ENCODE measurements around the gene GGCT.
"Not testable (repeated sequence)": the region's sequence is repeated elsewhere in the genome, so short reads cannot be mapped to it uniquely, and the experiment has no call there.

Gene GGCT

DNA sequence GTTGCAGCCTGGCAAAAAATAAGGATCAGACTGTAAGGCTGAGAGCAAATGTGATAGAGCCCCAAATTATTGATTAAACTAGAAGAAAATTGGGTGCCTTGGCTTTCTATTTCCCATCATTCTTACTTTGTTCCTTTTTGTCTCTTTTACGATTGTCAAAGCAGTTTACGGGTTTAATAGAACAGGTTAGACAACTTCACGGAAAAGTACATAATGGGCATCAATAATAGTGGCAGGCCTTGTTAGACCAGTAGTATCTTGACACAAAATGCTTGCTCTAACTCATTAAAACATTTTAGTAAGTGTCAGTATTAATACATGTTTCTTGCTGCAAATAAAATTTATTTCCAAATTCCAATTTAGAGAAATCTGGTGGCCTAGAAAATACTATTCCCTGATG lies 14.5 kb upstream of the GGCT start:
- DNase-seq (ENCODE audit: low spot score): no peak

DNA sequence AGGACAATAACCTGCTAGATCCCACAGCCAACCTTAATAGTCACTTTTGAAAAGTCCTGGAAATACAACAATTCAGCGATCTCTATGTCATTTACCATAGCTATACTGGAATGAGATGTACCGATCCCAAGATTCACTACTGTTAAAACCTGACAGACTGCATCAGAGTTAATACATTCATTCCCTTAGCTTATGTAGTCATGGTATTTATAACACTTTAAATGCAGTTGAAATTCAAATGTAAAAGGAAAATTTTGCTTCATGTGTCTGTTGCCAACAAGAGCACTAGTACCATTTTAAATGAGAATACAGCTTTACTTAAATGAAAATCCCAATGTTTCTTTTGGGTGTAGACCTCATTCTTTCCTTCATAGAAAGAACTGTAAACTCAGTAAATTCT lies 11.1 kb upstream of the GGCT start:
- no peak for DNase-seq (ENCODE audit: low spot score)

DNA sequence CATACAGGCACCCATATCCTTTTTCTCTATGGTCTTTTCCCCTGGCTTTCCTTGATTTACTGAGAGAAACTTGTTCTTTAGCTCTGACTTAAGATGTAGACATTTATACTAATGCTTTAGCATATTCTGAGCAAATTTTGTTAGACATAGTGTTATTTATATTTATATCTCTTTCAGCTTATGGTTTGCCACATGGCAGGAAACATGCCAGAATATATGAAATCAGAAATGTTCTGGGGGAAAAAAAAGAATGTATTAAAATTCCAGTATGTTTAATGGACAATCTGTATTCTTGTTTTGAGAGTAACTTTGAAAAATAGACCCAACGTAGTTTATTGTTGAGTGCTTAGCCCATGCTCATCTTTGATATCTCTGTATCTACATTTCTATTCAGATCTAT lies 10.1 kb upstream of the GGCT start:
- DNase-seq (ENCODE audit: low spot score): no peak

- no peak for DNase-seq (ENCODE audit: low spot score)
Observed at GRCh38 chr7:30514177-30514576, 9.5 kb upstream of the GGCT start.

DNA sequence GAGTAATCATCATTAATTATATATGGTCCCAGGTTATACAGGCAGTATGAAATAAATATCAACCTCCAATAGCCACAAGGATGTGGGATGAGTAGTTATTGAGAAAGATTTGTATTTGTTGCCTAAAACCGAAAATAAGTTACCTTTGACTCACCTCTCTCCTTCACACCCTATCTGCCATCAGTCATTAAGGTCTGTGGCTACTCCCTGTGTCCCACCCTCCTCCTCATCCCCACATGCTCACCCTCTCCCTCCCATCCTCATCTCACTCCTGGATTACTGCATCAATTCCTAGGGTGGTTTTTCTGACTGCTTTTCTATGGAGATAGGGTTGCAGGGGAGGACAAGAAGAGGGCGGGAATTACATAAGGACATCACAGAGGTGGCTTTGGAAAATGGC lies 9.1 kb upstream of the GGCT start:
- DNase-seq (ENCODE audit: low spot score): no peak

- peak; percentile 71 for DNase-seq (ENCODE audit: low spot score)
Observed at GRCh38 chr7:30511973-30512662, 7.5 kb upstream of the GGCT start.

DNA sequence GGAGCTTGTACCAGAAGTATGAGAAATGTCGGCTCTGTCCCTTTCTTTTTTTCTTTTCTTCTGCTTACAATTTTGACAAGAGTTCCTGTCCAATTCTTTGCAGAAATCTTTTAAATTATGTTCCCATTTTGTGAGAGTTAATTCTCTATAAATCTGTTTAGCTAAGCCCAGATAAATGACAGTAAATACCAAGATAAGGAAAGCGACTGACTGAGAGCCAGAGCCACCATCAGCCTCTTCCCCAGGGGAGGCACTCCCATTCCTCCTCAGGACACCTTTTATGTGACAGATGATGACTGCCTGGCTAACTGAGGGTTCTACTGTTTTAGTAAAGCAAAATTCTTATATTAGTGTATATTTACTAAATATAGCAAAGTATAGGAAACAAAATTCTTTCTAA lies 6.9 kb upstream of the GGCT start:
- DNase-seq (ENCODE audit: low spot score): peak; percentile 32

DNA sequence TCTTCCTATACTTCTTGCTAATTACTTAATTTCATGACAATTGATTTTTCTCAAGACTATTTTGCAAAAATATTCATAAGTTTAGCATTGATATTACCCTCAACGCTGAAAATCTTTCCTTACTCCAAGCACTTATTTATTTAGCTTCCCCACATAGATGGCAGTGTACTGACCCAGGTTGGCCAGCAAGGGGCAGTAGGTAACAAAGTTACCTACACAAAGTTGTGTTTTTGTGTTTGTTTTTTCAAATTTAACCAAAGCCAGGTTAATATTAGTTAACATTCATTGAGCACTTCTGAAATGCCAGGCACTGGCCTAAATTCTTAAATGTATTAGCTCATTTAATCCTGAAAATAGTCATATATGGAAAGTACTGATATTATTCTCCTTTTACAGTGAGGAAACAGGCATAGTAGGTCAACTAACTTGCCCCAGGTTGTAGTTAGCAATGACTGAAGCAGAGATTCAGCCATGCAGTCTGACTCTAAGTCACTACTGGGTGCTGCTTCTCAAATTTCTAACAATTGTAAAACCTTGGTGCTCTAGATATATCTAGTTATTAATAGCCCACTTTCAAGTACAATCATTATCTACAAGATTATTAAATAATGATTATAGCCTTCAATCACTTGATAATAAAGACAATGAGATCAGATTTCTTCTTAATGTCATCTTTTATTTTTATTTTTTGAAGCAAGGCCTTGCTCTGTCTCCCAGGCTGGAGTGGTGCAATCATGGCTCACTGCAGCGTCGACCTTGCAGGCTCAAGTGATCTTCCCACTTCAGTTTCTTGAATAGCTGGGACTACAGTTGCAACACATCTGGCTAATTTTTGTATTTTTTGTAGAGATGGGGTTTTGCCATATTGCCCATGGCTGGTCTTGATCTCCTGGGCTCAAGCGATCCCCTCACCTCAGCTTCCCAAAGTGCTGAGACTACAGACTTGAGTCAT lies 5.8 kb upstream of the GGCT start:
- DNase-seq (ENCODE audit: low spot score): peak; percentile 50

DNA sequence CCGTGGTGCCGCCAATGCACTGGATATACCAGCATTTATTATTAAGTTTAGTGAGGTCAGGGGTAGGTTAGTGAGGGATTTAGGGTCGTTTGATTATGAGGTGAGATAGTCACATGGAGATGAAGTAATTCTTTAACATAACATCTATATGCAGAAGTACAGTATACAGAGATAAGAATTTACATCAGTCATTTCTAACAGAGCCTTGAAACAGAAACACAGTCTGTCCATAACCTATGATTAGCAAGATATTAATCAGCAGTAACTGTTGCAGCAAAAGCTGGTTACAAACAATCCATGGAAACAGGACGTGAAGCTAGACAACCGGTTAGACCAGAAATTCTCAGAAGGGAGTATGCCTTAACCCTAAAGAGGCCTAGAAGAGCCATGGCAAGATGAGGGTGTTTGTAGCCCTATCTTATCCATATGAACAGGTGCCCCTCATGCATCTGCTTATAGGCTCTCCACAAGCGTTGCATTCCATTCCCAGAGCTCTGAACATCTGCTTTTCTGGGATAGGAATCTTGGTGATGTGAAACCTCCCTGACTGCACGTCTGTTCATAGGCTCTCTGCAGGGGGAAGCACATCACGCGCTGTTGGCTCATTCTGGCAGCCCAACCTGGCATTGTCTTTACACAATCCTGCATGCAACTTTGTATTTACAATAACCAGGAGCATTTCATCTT lies 4.7 kb upstream of the GGCT start:
- DNase-seq (ENCODE audit: low spot score): peak; percentile 74

DNA sequence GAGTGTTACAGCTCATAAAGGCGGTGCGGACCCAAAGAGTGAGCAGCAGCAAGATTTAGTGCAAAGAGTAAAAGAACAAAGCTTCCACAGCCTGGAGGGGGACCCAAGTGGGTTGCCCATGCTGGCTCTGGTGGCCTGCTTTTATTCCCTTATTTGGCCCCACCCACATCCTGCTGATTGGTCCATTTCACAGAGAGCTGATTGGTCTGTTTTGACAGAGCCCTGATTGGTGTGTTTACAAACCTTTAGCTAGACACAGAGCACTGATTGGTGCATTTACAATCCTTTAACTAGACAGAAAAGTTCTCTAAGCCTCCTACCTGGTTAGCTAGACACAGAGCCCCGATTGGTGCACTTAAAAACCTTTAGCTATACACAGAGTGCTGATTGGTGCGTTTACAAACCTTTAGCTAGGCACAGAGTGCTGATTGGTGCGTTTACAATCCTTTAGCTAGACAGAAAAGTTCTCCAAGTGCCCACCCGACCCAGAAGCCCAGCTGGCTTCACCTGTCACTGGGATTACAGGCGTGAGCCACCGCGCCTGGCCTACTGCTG lies 2.8 kb upstream of the GGCT start:
- not testable (repeated sequence) for DNase-seq (ENCODE audit: low spot score)

DNA sequence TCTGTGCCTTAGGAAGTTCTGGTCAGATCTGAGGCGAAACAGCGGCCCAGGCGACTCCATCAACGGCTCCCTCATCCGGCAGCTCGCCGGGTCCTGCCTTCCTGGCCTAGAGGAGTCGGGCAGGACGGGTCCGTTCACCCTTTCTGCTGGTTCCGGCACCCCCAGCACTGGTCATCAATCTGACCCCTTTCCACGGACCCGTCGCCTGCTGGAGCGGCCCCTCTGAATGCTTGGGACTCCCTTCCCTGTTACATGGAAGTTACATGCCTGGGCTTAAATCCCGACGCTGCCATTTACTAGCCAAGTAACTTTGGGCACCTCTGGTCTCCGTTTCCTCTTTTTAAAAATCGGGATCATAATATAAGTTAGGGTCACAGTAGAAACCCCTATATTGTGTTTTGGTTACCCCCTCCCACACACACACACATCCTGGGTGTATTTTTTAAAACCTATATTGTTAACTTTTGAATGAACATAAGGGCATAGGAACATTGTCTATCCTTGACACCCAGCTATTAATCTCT lies 607 bp upstream of the GGCT start:
- DNase-seq (ENCODE audit: low spot score): no peak

DNA sequence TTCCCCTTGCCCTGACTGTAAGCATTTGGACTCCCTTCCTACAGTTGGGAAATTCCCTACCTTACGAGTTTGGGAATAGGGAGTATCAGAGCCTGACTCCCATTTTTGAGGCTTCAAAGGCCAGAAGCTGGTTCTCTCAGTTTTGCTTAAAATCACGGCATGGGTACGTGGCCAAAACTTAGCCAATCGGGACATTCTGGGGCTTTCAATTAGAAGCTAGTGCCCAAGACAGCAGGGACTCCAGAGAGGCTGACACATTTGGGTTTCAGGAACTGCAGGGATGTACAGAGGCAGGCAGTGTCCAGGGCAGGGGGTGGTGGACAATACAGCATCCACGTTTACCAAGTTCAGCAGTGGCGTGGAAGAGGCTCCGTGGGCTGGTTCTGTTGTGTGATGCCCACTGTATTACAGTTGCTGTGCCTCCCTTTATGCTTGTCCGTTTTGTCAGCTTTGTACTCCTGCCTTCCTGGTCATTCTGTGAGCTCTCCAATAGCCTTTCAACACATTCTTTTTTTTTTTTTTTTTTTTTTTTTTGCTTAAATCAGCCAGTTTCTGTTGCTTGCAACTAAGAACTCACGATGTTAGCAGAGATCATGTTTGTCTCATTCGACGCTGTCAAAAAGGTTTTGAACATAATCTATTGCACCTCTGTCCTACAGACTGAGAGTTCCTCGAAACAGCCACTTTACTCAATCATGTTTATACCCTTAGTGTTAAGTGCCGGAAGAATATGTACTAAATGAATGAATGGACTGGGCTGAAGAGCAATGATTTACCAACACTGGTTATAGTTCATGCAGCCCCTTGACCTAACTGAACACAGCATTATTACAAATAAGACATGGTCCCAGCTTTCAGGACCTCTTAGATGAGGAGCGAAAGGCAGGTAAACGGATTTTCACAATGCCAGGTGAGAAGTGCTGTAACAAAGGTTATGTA lies 1.1 kb downstream of the GGCT start:
- DNase-seq (ENCODE audit: low spot score): no peak

DNA sequence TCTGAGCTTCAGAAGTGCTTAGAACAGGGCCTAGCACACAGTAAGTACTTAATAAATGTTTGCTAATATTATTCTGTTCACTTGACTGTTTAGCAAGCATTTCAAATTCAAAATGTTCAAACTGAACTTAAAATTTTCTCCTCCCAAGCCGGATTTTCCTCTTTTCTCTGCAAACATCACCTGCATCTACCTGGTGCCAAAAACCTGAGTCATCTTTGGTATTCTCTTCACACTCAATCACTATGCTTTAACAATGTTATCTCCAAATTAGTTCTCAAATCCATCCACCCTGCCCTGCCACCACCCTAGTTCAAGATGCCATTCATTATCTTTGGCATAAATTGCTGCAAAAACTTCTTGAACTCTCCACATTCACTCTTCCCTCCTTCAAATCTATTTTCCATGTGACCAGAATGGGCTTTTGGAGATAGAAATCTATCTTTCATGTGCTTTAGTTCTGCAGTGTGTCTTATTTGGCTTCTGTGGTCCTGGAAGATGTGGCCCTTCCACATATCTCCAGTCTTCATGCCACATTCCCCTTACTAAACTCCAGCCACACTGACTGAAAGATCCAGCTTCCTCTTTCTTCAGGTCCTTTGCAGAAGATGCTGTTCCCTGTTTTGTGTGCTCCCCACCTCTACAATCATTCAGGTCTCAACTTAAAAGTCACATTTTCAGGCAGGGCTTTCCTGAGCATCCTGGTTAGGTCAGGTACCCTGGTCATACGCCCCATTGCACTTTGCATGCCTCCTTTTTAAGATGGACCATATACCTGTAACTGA lies 2.0 kb downstream of the GGCT start:
- no peak for DNase-seq (ENCODE audit: low spot score)

GRCh38 chr7:30501264-30501663 lies 3.4 kb downstream of the GGCT start:
- no peak for DNase-seq (ENCODE audit: low spot score)

DNA sequence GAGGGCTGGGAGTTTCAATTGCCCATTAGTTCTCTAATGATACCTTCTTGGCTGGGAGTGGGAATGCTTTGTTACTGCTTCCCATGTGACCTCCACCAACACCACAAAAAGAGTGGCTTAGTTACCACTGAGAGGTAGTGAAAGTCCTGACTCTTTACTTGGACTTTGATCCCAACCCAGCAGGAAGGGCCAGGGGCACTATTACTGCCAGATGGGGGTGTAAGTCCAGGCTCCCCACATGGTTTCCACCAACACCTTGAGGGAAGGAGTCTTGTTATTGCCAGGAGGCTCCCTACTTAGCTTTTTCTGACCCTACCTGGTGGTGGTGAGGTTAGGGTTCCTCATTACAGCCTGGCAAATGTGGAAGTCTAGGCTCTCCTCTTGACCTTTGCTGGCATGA lies 11.4 kb downstream of the GGCT start:
- DNase-seq (ENCODE audit: low spot score): no peak

GRCh38 chr7:30491417-30491816 lies 13.2 kb downstream of the GGCT start:
- DNase-seq (ENCODE audit: low spot score): no peak

DNA sequence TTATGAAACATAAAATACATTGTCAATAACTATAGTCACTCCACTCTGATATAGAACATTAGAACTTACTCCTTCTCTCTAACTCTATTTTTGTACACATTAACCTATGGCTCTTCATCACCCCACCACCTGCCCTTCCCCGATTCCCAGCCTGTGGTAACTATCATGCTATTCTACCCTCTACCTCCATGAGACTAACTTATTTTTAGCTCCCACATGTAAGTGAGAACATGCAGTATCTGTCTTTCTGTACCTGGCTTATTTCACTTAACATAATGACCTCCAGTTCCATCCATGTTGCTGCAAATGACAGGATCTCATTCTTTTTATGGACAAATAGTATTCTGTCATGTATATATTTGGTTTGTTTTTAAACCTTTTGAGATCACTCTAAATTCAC lies 17.3 kb downstream of the GGCT start:
- no peak for DNase-seq (ENCODE audit: low spot score)

DNA sequence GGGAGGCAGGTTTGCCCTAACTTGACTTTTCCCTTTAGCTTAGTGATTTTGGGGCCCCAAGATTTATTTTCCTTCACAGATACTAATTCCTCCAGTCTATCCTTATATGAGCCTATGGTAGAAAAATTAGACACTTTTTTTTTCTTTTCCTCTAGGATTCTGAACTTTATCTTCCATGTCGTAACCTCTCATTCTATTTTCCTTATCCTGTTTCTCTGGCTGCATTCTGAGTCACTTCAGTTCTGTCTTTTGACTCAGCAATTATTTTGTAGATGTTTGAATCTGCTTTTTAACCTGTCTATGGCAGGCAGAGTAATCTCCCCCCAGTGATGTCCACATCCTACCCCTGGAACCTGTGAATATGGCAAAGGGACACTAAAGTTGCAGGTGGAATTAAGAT lies 19.0 kb downstream of the GGCT start:
- no peak for DNase-seq (ENCODE audit: low spot score)

- DNase-seq (ENCODE audit: low spot score): not testable (repeated sequence)
Observed at GRCh38 chr7:30481416-30481815, 23.2 kb downstream of the GGCT start.

All from SK-N-DZ (cell line).